Keratinocyte (primary cell): ENCODE measurements around the gene LYPD8. TPM values are rescaled to one million over a fixed set of nuclear protein-coding genes. Genes with fewer than 3 reads are reported as not detected.

Experiments
- DNase-seq: peaks from one replicate; pipeline ENCODE4 v3.0.0-alpha.2; 2011; ENCODE audit warnings: low read depth, missing footprints, low spot score
- FAIRE-seq: peaks from 2 replicates; lab custom pipeline; 2011; peaks lifted over from hg19 to GRCh38; lab: Jason Lieb, UNC
- H2AFZ ChIP-seq: 2 replicates; pipeline ENCODE4 v1.6.0; 2012; ENCODE audit warnings: low read length, control low read depth, inconsistent platforms; ENCODE audit not compliant: control insufficient read depth
- H3K27ac ChIP-seq: 2 replicates; pipeline ENCODE4 v1.5.1; 2011; ENCODE audit warnings: low read length; ENCODE audit not compliant: control insufficient read depth, insufficient read depth
- H3K27me3 ChIP-seq: 3 replicates; pipeline ENCODE4 v1.6.0; 2011; ENCODE audit warnings: low read length; ENCODE audit not compliant: control insufficient read depth, insufficient read depth; ENCODE audit errors: extremely low read depth
- H3K36me3 ChIP-seq, 2 experiments: 2 replicates in 1 of 2; 3 replicates in 1 of 2; pipeline ENCODE4 v1.5.1; 2011; ENCODE audit warnings: low read length in 2 of 2, mild to moderate bottlenecking in 1 of 2; ENCODE audit not compliant: control insufficient read depth in 2 of 2, insufficient read depth in 2 of 2; ENCODE audit errors: extremely low read depth in 1 of 2
- H3K4me1 ChIP-seq: 3 replicates; pipeline ENCODE4 v1.5.1; 2011; ENCODE audit warnings: low read length; ENCODE audit not compliant: control insufficient read depth, insufficient read depth; ENCODE audit errors: extremely low read depth
- H3K4me2 ChIP-seq: 3 replicates; pipeline ENCODE4 v1.6.0; 2011; ENCODE audit warnings: low read depth, low read length; ENCODE audit not compliant: control insufficient read depth, insufficient read depth; ENCODE audit errors: extremely low read depth
- H3K4me3 ChIP-seq, 3 experiments: fragments of 200-600 bp in 1 of 3; sonication (generic) in 1 of 3; 2 replicates in 2 of 3; 3 replicates in 1 of 3; pipeline ENCODE4 v1.5.1; 2011 to 2016; ENCODE audit warnings: low read length in 3 of 3, mild to moderate bottlenecking in 3 of 3, control low read depth in 2 of 3, inconsistent platforms in 1 of 3, low read depth in 1 of 3, mixed read lengths in 1 of 3, mixed run types in 1 of 3, moderate library complexity in 1 of 3; ENCODE audit not compliant: control insufficient read depth in 2 of 3, insufficient read depth in 2 of 3; ENCODE audit errors: extremely low read depth in 1 of 3
- H3K79me2 ChIP-seq: 2 replicates; pipeline ENCODE4 v1.6.0; 2012; ENCODE audit warnings: low read length; ENCODE audit not compliant: control insufficient read depth, insufficient read depth
- H3K9ac ChIP-seq: 3 replicates; pipeline ENCODE4 v1.6.0; 2011; ENCODE audit warnings: low read length; ENCODE audit not compliant: control insufficient read depth, insufficient read depth; ENCODE audit errors: extremely low read depth
- H3K9me1 ChIP-seq: 3 replicates; pipeline ENCODE4 v1.6.0; 2011; ENCODE audit warnings: low read length; ENCODE audit not compliant: control insufficient read depth, insufficient read depth; ENCODE audit errors: extremely low read depth
- H3K9me3 ChIP-seq: 2 replicates; pipeline ENCODE4 v1.5.1; 2012; ENCODE audit warnings: low read depth, low read length; ENCODE audit not compliant: control insufficient read depth
- H4K20me1 ChIP-seq: 3 replicates; pipeline ENCODE4 v1.6.0; 2011; ENCODE audit warnings: low read length; ENCODE audit not compliant: control insufficient read depth, insufficient read depth; ENCODE audit errors: extremely low read depth
- EZH2 ChIP-seq: IDR thresholded peaks from one replicate; pipeline ENCODE4 v1.6.1; 2012; ENCODE audit warnings: inconsistent platforms, mild to moderate bottlenecking, low read length, moderate library complexity
- dilution Hi-C: fragments of 300-500 bp; cut with MboI; formaldehyde crosslinking; loops from one replicate; pipeline ENCODE4 v1.7.0; 2020; ENCODE audit warnings: low sequenced_read_pairs; ENCODE audit not compliant: extremely low pct_ligation_motif_present
- polyA plus RNA-seq, 5 experiments: library from polyadenylated mRNA; depleted of rRNA in 3 of 5; stranded (reverse) in 3 of 5; stranded (forward) in 1 of 5; unstranded in 1 of 5; fragments of >200 nt; gene quantifications; 1 replicate in 1 of 5; 2 replicates in 3 of 5; 3 replicates in 1 of 5; pipeline versions ENCODE4 v1.2.1 to v1.2.3, GENCODE V29; 2011 to 2012; ENCODE audit warnings: missing spikeins in 2 of 5, low read depth in 1 of 5, low replicate concordance in 1 of 5
- TF ChIP-seq, protein P1 (sequence below), 3 experiments: IDR thresholded peaks in 1 of 3; conservative IDR thresholded peaks in 1 of 3; optimal IDR thresholded peaks in 1 of 3; 2 replicates in 2 of 3; 3 replicates in 1 of 3; pipeline versions ENCODE3 to v1.5.1; 2011; ENCODE audit warnings: low read length in 3 of 3, mild to moderate bottlenecking in 3 of 3, moderate library complexity in 2 of 3, control low read depth in 1 of 3, inconsistent platforms in 1 of 3; ENCODE audit not compliant: insufficient read depth in 2 of 3; ENCODE audit errors: extremely low read depth in 1 of 3

LYPD8 gene
- polyA plus RNA-seq, 1 donor (not counting 4 experiments of a cell fraction or from before 2014, with no cell fraction given): not detected

- Histone ChIP-seq H3K36me3 (no peaks in the 10 kb centered on the region), H3K4me3 (no peak overlapping the region), H4K20me1 (no peaks in the 10 kb centered on the region), H3K9me3 (no peaks in the 10 kb centered on the region), H3K27ac (no peak overlapping the region), H3K4me1 (no peaks in the 10 kb centered on the region), H3K9ac (no peak overlapping the region), H2AFZ (no peak overlapping the region), H3K27me3 (no peaks in the 10 kb centered on the region), H3K4me2 (no peak overlapping the region), H3K9me1 (no peaks in the 10 kb centered on the region), H3K79me2 (no peaks in the 10 kb centered on the region)
- dilution Hi-C loops: no loop called here
- TF ChIP-seq, protein P1, sequence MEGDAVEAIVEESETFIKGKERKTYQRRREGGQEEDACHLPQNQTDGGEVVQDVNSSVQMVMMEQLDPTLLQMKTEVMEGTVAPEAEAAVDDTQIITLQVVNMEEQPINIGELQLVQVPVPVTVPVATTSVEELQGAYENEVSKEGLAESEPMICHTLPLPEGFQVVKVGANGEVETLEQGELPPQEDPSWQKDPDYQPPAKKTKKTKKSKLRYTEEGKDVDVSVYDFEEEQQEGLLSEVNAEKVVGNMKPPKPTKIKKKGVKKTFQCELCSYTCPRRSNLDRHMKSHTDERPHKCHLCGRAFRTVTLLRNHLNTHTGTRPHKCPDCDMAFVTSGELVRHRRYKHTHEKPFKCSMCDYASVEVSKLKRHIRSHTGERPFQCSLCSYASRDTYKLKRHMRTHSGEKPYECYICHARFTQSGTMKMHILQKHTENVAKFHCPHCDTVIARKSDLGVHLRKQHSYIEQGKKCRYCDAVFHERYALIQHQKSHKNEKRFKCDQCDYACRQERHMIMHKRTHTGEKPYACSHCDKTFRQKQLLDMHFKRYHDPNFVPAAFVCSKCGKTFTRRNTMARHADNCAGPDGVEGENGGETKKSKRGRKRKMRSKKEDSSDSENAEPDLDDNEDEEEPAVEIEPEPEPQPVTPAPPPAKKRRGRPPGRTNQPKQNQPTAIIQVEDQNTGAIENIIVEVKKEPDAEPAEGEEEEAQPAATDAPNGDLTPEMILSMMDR (optimal IDR thresholded peaks at IDR 0.05 in 1 of 3, IDR thresholded peaks at IDR 0.05 in 1 of 3, conservative IDR thresholded peaks at IDR 0.05 in 1 of 3; ENCODE audit: extremely low read depth in 1 of 3, insufficient read depth in 2 of 3, low read length in 3 of 3): no peak
- TF ChIP-seq EZH2: no peak
- FAIRE-seq (no peak), DNase-seq (no peak)
Observed at GRCh38 chr1:248730507-248731335, 24.8 kb downstream of the LYPD8 start.

DNA sequence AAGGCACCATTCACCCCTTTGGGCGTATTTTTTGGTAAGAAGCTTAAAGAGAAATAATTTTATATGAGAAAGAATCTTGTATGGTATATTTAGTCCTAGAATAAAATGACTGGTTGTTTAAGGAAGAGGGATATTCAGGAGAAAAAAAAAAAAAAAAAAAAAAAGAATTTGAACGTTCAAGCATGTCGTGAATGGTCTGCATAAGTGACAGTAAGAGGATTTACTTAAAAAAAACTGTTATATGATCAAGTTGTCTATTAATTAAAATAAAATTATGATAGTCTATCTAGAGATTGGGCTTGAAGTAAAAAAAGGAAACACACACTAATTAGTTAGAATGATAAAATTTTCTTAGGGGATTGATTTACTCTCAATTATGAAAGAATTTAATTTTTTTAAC, 41.3 kb downstream of the LYPD8 start:
- H3K27ac ChIP-seq: no peak overlapping the region
- no peak overlapping the region for H3K9ac ChIP-seq
- DNase-seq: no peak
- no peak for TF ChIP-seq EZH2
- H4K20me1 ChIP-seq: no peaks in the 10 kb centered on the region
- H3K4me3 ChIP-seq: no peak overlapping the region
- H3K79me2 ChIP-seq: no peaks in the 10 kb centered on the region
- H3K36me3 ChIP-seq: no peaks in the 10 kb centered on the region
- dilution Hi-C loops: no loop called here
- H3K4me1 ChIP-seq: no peaks in the 10 kb centered on the region
- H3K9me3 ChIP-seq: peaks cover 3% of the 10 kb centered on the region
- H3K4me2 ChIP-seq: no peak overlapping the region
- H3K27me3 ChIP-seq: no peaks in the 10 kb centered on the region
- no peak overlapping the region for H2AFZ ChIP-seq
- no peaks in the 10 kb centered on the region for H3K9me1 ChIP-seq
- no peak for FAIRE-seq
